NB4 (cell line): ENCODE data around the gene ZRANB3.

Source experiments
- DNase-seq: peaks from one replicate; pipeline ENCODE4 v3.0.0; 2010; ENCODE audit warnings: low read depth
- H3K4me3 ChIP-seq: one replicate; pipeline ENCODE4 v1.5.1; 2011; ENCODE audit warnings: mild to moderate bottlenecking, low read depth, low read length, moderate library complexity
- MAX ChIP-seq: IDR thresholded peaks from 2 replicates; pipeline ENCODE4 v1.6.1; 2011; ENCODE audit warnings: low read depth, low read length
- MYC ChIP-seq: IDR thresholded peaks from 2 replicates; pipeline ENCODE4 v1.6.1; 2011; ENCODE audit warnings: low read depth, low read length
- POLR2A ChIP-seq: IDR thresholded peaks from 2 replicates; pipeline ENCODE4 v1.6.1; 2011; ENCODE audit warnings: mild to moderate bottlenecking; ENCODE audit not compliant: insufficient read length; ENCODE audit errors: extremely low read depth
- TF ChIP-seq, protein P1 (sequence below): IDR thresholded peaks from one replicate; pipeline ENCODE4 v1.5.1; 2012; ENCODE audit warnings: low read depth, low read length

Gene ZRANB3

GRCh38 chr2:135530313-135531230 is at the start of gene ZRANB3:
Gene ZRANB3, minus strand, starts transcription at chr2:135531218.
- H3K4me3 ChIP-seq = peak within 1 kb of the TSS; percentile 85
- DNase-seq = peak; percentile 99
- TF ChIP-seq POLR2A (peak; percentile 50), MYC (peak; percentile 54), MAX (peak; percentile 73)
- TF ChIP-seq, protein P1, sequence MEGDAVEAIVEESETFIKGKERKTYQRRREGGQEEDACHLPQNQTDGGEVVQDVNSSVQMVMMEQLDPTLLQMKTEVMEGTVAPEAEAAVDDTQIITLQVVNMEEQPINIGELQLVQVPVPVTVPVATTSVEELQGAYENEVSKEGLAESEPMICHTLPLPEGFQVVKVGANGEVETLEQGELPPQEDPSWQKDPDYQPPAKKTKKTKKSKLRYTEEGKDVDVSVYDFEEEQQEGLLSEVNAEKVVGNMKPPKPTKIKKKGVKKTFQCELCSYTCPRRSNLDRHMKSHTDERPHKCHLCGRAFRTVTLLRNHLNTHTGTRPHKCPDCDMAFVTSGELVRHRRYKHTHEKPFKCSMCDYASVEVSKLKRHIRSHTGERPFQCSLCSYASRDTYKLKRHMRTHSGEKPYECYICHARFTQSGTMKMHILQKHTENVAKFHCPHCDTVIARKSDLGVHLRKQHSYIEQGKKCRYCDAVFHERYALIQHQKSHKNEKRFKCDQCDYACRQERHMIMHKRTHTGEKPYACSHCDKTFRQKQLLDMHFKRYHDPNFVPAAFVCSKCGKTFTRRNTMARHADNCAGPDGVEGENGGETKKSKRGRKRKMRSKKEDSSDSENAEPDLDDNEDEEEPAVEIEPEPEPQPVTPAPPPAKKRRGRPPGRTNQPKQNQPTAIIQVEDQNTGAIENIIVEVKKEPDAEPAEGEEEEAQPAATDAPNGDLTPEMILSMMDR = no peak

GRCh38 chr2:135573620-135574019 is 42.6 kb upstream of the ZRANB3 start:
- no peak for DNase-seq
- no peak overlapping the region for H3K4me3 ChIP-seq
- TF ChIP-seq MAX = no peak
- no peak for TF ChIP-seq MYC

DNA sequence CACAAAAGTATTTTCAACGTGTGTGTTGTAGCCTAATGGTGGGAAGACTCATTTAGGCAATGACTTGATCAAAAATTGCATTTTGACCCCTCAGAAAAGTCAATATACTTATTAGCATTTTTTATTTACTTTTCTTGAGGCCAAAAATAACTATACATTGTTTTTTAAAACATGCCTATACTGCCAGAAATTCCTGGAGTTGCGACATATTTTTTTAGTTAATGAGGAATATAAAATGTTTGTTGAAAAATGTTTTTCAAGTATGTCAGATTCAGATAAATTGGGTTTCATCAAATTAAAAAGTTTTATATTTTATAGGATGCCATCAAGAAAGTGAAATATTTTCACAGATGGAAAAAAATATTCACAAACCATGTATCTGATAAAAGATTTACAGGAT is 39.9 kb upstream of the ZRANB3 start:
- TF ChIP-seq MYC = no peak
- TF ChIP-seq, protein P1 = no peak
- no peak for TF ChIP-seq MAX
- no peak for TF ChIP-seq POLR2A
- no peak overlapping the region for H3K4me3 ChIP-seq
- no peak for DNase-seq

GRCh38 chr2:135563793-135564192 is 32.8 kb upstream of the ZRANB3 start:
- DNase-seq = peak; percentile 41

DNA sequence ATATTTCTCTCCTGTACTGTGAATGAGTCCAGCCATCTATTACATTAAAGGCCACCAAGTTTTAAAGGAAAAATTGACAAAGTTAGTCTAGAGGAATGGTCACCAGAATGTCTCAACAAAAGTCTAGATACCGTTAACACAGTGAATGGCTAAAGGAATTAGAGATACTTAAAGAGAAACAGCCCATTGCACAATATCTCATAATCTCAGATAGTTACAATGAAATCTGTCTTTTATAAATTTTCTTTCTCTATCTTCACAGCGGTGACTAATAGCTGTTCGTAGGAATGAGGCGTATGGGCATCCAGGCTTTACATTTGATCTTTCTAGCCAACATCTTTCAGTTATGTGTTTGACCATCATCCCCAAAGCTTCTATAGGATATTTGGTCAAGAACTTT is 30.9 kb upstream of the ZRANB3 start:
- no peak overlapping the region for H3K4me3 ChIP-seq
- TF ChIP-seq, protein P1 = no peak
- TF ChIP-seq MYC = no peak
- no peak for TF ChIP-seq MAX
- DNase-seq = no peak

More at GRCh38 chr2:135563793-135564192, 32.8 kb upstream of the ZRANB3 start:
- H3K4me3 ChIP-seq = no peak overlapping the region
- TF ChIP-seq MAX (no peak), POLR2A (no peak), MYC (no peak)
- TF ChIP-seq, protein P1 = no peak

DNA sequence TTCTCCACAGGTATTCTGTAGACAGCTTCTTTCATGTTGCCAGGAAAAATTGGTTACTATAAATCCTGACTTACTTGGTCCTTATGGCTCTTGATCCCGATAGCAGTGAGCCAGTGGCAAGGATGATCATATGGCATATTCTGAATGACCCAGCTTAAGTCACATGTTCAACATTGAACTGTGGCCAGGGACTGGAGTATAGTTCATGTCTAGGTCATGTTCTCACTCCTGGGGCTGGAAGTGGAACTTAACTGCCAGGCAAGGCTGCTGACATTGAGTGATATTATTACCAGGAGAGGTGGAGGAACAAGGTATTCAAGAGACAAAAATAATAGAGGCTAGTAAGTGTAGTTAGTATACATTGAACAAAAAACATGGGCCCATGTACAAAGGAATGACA is 26.5 kb upstream of the ZRANB3 start:
- no peak for DNase-seq
- TF ChIP-seq, protein P1 = no peak
- TF ChIP-seq POLR2A (no peak), MYC (no peak), MAX (no peak)
- H3K4me3 ChIP-seq = no peak overlapping the region
